CD4-positive, alpha-beta memory T cell (primary cell): ENCODE measurements around the gene FUT2. TPM values are rescaled to one million over a fixed set of nuclear protein-coding genes. Genes with fewer than 3 reads are reported as not detected.

Experiments used
- CTCF ChIA-PET: fragments of 350-600 bp; sonication (Branson Sonifier 250); formaldehyde crosslinking; loops from one replicate; lab custom pipeline; 2021; ENCODE audit warnings: inconsistent platforms; ENCODE audit not compliant: partially characterized antibody; lab: Charles Lee
- POLR2A ChIA-PET: fragments of 350-600 bp; sonication (Branson Sonifier 250); formaldehyde crosslinking; loops from one replicate; lab custom pipeline; 2021; ENCODE audit not compliant: partially characterized antibody; lab: Charles Lee
- DNase-seq, 5 donors: peaks; one replicate each; pipeline versions ENCODE4 v3.0.0 to v3.0.0-alpha.2; 2020 to 2022; ENCODE audit warnings: mixed read lengths in 1 of 5
- H3K27ac ChIP-seq: one replicate; pipeline ENCODE4 v1.7.0; 2013; ENCODE audit warnings: low read depth, low read length
- H3K27me3 ChIP-seq: 2 replicates; pipeline ENCODE4 v1.7.0; 2013; ENCODE audit warnings: mild to moderate bottlenecking, low read length, moderate library complexity; ENCODE audit not compliant: insufficient read depth
- H3K36me3 ChIP-seq: 2 replicates; pipeline ENCODE4 v1.7.0; 2013; ENCODE audit warnings: mild to moderate bottlenecking, low read length, moderate library complexity; ENCODE audit not compliant: insufficient read depth
- H3K4me1 ChIP-seq: 2 replicates; pipeline ENCODE4 v1.7.0; 2013; ENCODE audit warnings: mild to moderate bottlenecking, low read length, moderate library complexity; ENCODE audit not compliant: insufficient read depth
- H3K4me3 ChIP-seq, 2 donors: one replicate each; pipeline ENCODE4 v1.7.0; 2013; ENCODE audit warnings: low read length in 2 of 2, mild to moderate bottlenecking in 1 of 2
- H3K9me3 ChIP-seq, 2 donors: one replicate each; pipeline ENCODE4 v1.7.0; 2013; ENCODE audit warnings: low read length in 2 of 2, control low read depth in 1 of 2; ENCODE audit not compliant: control insufficient read depth in 1 of 2
- H3K27ac Mint-ChIP-seq, 7 donors: one replicate each; pipeline ENCODE4 v1.8.0; 2020 to 2021; ENCODE audit warnings: mixed read lengths in 7 of 7, mild to moderate bottlenecking in 6 of 7, inconsistent platforms in 3 of 7, moderate library complexity in 3 of 7
- H3K27me3 Mint-ChIP-seq, 2 donors: one replicate each; pipeline ENCODE4 v1.8.0; 2020 to 2021; ENCODE audit warnings: mixed read lengths in 2 of 2
- H3K36me3 Mint-ChIP-seq, 2 donors: one replicate each; pipeline ENCODE4 v1.8.0; 2020 to 2021; ENCODE audit warnings: mixed read lengths in 2 of 2, inconsistent platforms in 1 of 2, mild to moderate bottlenecking in 1 of 2
- H3K4me1 Mint-ChIP-seq, 4 donors: one replicate each; pipeline ENCODE4 v1.8.0; 2020 to 2021; ENCODE audit warnings: mixed read lengths in 4 of 4, mild to moderate bottlenecking in 1 of 4
- H3K4me3 Mint-ChIP-seq, 8 donors: one replicate each; pipeline ENCODE4 v1.8.0; 2020 to 2021; ENCODE audit warnings: mixed read lengths in 8 of 8, mild to moderate bottlenecking in 7 of 8, moderate library complexity in 6 of 8, inconsistent platforms in 3 of 8
- H3K9me3 Mint-ChIP-seq, 8 donors: one replicate each; pipeline ENCODE4 v1.8.0; 2020 to 2021; ENCODE audit warnings: mixed read lengths in 8 of 8, mild to moderate bottlenecking in 5 of 8, inconsistent platforms in 3 of 8, moderate library complexity in 1 of 8
- intact Hi-C: fragments of 100-400 bp; cut with micrococcal nuclease; formaldehyde crosslinking; loops from one replicate; pipeline ENCODE4 v1.15.1; 2023
- polyA plus RNA-seq, 2 donors: library from polyadenylated mRNA; unstranded; fragments of 300-500 nt; fragmentation: Illumina TruSeq; gene quantifications; one replicate each; pipeline ENCODE4 v1.2.3, GENCODE V29; 2021
- total RNA-seq, 2 experiments: library from RNA; stranded (reverse); gene quantifications; one replicate each; pipeline ENCODE4 v1.2.3, GENCODE V29; 2021

FUT2 gene
- total RNA-seq (not detected), polyA plus RNA-seq (under 1 TPM; 0.11 to 0.59 TPM)

GRCh38 chr19:48695743-48696352, at the start of gene FUT2:
Gene FUT2 (plus strand): TSS chr19:48695971. CDS start chr19:48702957, 6,986 bp downstream.
- intact Hi-C loops = no loop called here
- H3K4me3 Mint-ChIP-seq = peak within 1 kb of the TSS in 7 of 8 donors; percentile 28 to 75 (median 63)
- POLR2A ChIA-PET = interaction anchor here (1.0 kb wide), 1 partner anchor 18 kb away, joined by 3 read pairs; no protein-coding TSS in a partner anchor

GRCh38 chr19:48646001-48646721, 49.6 kb upstream of the FUT2 start, which contains the start of gene CA11:
Gene CA11 (minus strand): TSS chr19:48646187. CDS start chr19:48645632, 555 bp downstream.
- H3K9me3 ChIP-seq = no peaks in the 10 kb centered on the region
- peaks cover 46% of the 10 kb centered on the region for H3K4me1 ChIP-seq
- POLR2A ChIA-PET = interaction anchor here (0.8 to 4.1 kb wide), 29 partner anchors 9 to 1204 kb away, joined by 3 to 76 read pairs (median 4); partner anchors contain the start of genes DBP, FAM83E, FTL and PPP1R15A
- H3K27me3 Mint-ChIP-seq = no peaks in the 10 kb centered on the region
- H3K27me3 ChIP-seq = no peaks in the 10 kb centered on the region
- H3K27ac Mint-ChIP-seq = peak within 1 kb of the TSS; percentile 83 to 97 (median 96)
- no peaks in the 10 kb centered on the region for H3K36me3 ChIP-seq
- peak within 1 kb of the TSS; percentile 85 to 87 for H3K4me3 ChIP-seq
- peak within 1 kb of the TSS; percentile 77 for H3K27ac ChIP-seq
- peak; percentile 91 to 96 (median 94) for DNase-seq
- H3K9me3 Mint-ChIP-seq = peaks cover 0 to 1% (median 0%) of the 10 kb centered on the region in 8 donors
- H3K4me1 Mint-ChIP-seq = peaks cover 23 to 55% (median 41%) of the 10 kb centered on the region in 4 donors
- CTCF ChIA-PET = interaction anchor here (0.6 to 2.6 kb wide), 22 partner anchors 9 to 347 kb away, joined by 3 to 34 read pairs (median 6); partner anchors contain the start of genes DBP, GYS1, HSD17B14 and RPL18
- intact Hi-C loops = loop anchor here (1.0 to 5.0 kb wide), 11 partner anchors 8 to 321 kb away; partner anchors contain the start of genes FTL, RPL18 and SPHK2
- H3K4me3 Mint-ChIP-seq = peak within 1 kb of the TSS; percentile 86 to 98 (median 93)
- no peaks in the 10 kb centered on the region for H3K36me3 Mint-ChIP-seq

More at GRCh38 chr19:48695743-48696352, at the start of gene FUT2:
- Histone ChIP-seq H3K27me3 (peaks cover 7% of the 10 kb centered on the region), H3K9me3 (no peaks in the 10 kb centered on the region), H3K36me3 (no peaks in the 10 kb centered on the region), H3K4me3 (no peak within 1 kb of the TSS), H3K4me1 (peaks cover 7% of the 10 kb centered on the region), H3K27ac (no peak within 1 kb of the TSS)
- H3K27ac Mint-ChIP-seq = peak within 1 kb of the TSS in 3 of 7 donors; percentile 29 to 60 (median 41)
- no peaks in the 10 kb centered on the region for H3K9me3 Mint-ChIP-seq
- H3K4me1 Mint-ChIP-seq = peaks cover 0 to 14% (median 7%) of the 10 kb centered on the region in 4 donors
- peaks cover 3 to 6% of the 10 kb centered on the region in 2 donors for H3K36me3 Mint-ChIP-seq
- DNase-seq = no peak
- H3K27me3 Mint-ChIP-seq = peaks cover 0 to 8% of the 10 kb centered on the region in 2 donors
- CTCF ChIA-PET = interaction anchor here (1.0 to 1.2 kb wide), 3 partner anchors 21 to 146 kb away, joined by 3 read pairs; no protein-coding TSS in a partner anchor

- intact Hi-C loops = loop anchor here (1.0 to 5.0 kb wide), 11 partner anchors 8 to 321 kb away; partner anchors contain the start of genes FTL, RPL18 and SPHK2
- no peaks in the 10 kb centered on the region for H3K27me3 ChIP-seq
- H3K4me3 Mint-ChIP-seq = peak overlapping the region; percentile 11 to 71 (median 48)
- H3K9me3 ChIP-seq = no peaks in the 10 kb centered on the region
- H3K4me1 ChIP-seq = peaks cover 46% of the 10 kb centered on the region
- ChIA-PET POLR2A (interaction anchor here (1.0 to 4.1 kb wide), 17 partner anchors 10 to 319 kb away, joined by 3 to 76 read pairs (median 10); partner anchors contain the start of genes DBP, FAM83E, FTL and PPP1R15A), CTCF (interaction anchor here (1.3 to 2.6 kb wide), 9 partner anchors 10 to 346 kb away, joined by 4 to 34 read pairs (median 10); partner anchors contain the start of genes DBP, GYS1, HSD17B14 and RUVBL2)
- peak overlapping the region; percentile 77 for H3K27ac ChIP-seq
- H3K4me1 Mint-ChIP-seq = peaks cover 23 to 55% (median 39%) of the 10 kb centered on the region in 4 donors
- DNase-seq = no peak
- peak overlapping the region; percentile 66 to 95 (median 83) for H3K27ac Mint-ChIP-seq
- no peaks in the 10 kb centered on the region for H3K27me3 Mint-ChIP-seq
- H3K36me3 Mint-ChIP-seq = no peaks in the 10 kb centered on the region
- peak overlapping the region in 1 of 2 donors; percentile 87 for H3K4me3 ChIP-seq
- no peaks in the 10 kb centered on the region for H3K36me3 ChIP-seq
- H3K9me3 Mint-ChIP-seq = peaks cover 0 to 1% (median 0%) of the 10 kb centered on the region in 8 donors
Measured at GRCh38 chr19:48646722-48647216, 49.0 kb upstream of the FUT2 start.

GRCh38 chr19:48648134-48648533, 47.6 kb upstream of the FUT2 start:
- peaks cover 23 to 51% (median 38%) of the 10 kb centered on the region in 4 donors for H3K4me1 Mint-ChIP-seq
- no peaks in the 10 kb centered on the region for H3K27me3 Mint-ChIP-seq
- Histone ChIP-seq H3K36me3 (no peaks in the 10 kb centered on the region), H3K27ac (no peak overlapping the region), H3K4me1 (peaks cover 46% of the 10 kb centered on the region), H3K9me3 (no peaks in the 10 kb centered on the region), H3K4me3 (no peak overlapping the region), H3K27me3 (no peaks in the 10 kb centered on the region)
- intact Hi-C loops = loop anchor here (5.0 kb wide), 1 partner anchor 319 kb away; the partner anchor contains the start of gene FTL
- H3K27ac Mint-ChIP-seq = peak overlapping the region; percentile 76 to 97 (median 90)
- DNase-seq = no peak
- H3K9me3 Mint-ChIP-seq = peaks cover 0 to 1% (median 0%) of the 10 kb centered on the region in 8 donors
- POLR2A ChIA-PET = interaction anchor here (1.3 to 1.5 kb wide), 2 partner anchors 27 to 66 kb away, joined by 3 to 7 read pairs; no protein-coding TSS in a partner anchor
- no peaks in the 10 kb centered on the region for H3K36me3 Mint-ChIP-seq
- H3K4me3 Mint-ChIP-seq = peak overlapping the region in 3 of 8 donors; percentile 33 to 71 (median 49)
- CTCF ChIA-PET = interaction anchor here (2.1 kb wide), 1 partner anchor 27 kb away, joined by 13 read pairs; no protein-coding TSS in a partner anchor

GRCh38 chr19:48650974-48651682, 44.6 kb upstream of the FUT2 start:
- no peaks in the 10 kb centered on the region for H3K36me3 Mint-ChIP-seq
- Histone ChIP-seq H3K9me3 (no peaks in the 10 kb centered on the region), H3K4me3 (no peak overlapping the region), H3K27me3 (no peaks in the 10 kb centered on the region), H3K36me3 (no peaks in the 10 kb centered on the region), H3K27ac (no peak overlapping the region), H3K4me1 (peaks cover 26% of the 10 kb centered on the region)
- peak overlapping the region in 4 of 7 donors; percentile 71 to 90 (median 79) for H3K27ac Mint-ChIP-seq
- H3K27me3 Mint-ChIP-seq = no peaks in the 10 kb centered on the region
- H3K4me3 Mint-ChIP-seq = no peak overlapping the region
- POLR2A ChIA-PET = no interaction called here
- no peak for DNase-seq
- CTCF ChIA-PET = interaction anchor here (0.7 to 1.4 kb wide), 2 partner anchors 24 to 191 kb away, joined by 4 read pairs; no protein-coding TSS in a partner anchor
- intact Hi-C loops = no loop called here
- H3K9me3 Mint-ChIP-seq = peaks cover 0 to 1% (median 0%) of the 10 kb centered on the region in 8 donors
- H3K4me1 Mint-ChIP-seq = peaks cover 12 to 33% (median 23%) of the 10 kb centered on the region in 4 donors

- Mint-ChIP-seq H3K4me3 (no peak overlapping the region), H3K4me1 (peaks cover 12 to 33% (median 19%) of the 10 kb centered on the region in 4 donors), H3K36me3 (no peaks in the 10 kb centered on the region), H3K27me3 (no peaks in the 10 kb centered on the region), H3K9me3 (peaks cover 0 to 1% (median 0%) of the 10 kb centered on the region in 8 donors), H3K27ac (peak overlapping the region in 3 of 7 donors; percentile 48 to 68 (median 52))
- intact Hi-C loops = no loop called here
- H3K4me1 ChIP-seq = peaks cover 26% of the 10 kb centered on the region
- H3K9me3 ChIP-seq = no peaks in the 10 kb centered on the region
- H3K36me3 ChIP-seq = no peaks in the 10 kb centered on the region
- no peak overlapping the region for H3K4me3 ChIP-seq
- DNase-seq = no peak
- POLR2A ChIA-PET = no interaction called here
- no peaks in the 10 kb centered on the region for H3K27me3 ChIP-seq
- CTCF ChIA-PET = interaction anchor here (0.7 to 1.4 kb wide), 2 partner anchors 24 to 191 kb away, joined by 4 read pairs; no protein-coding TSS in a partner anchor
- H3K27ac ChIP-seq = no peak overlapping the region
Measured at GRCh38 chr19:48651683-48652048, 44.1 kb upstream of the FUT2 start.
